ENCODE measurements around the gene KRTAP3-1. TPM values are rescaled to one million over a fixed set of nuclear protein-coding genes. Genes with fewer than 3 reads are reported as not detected.
"Not testable (repeated sequence)": the region's sequence is repeated elsewhere in the genome, so short reads cannot be mapped to it uniquely, and the experiment has no call there.

KRTAP3-1 gene
- polyA plus RNA-seq (ENCODE audit: insufficient read length in 4 of 4): not detected

DNA sequence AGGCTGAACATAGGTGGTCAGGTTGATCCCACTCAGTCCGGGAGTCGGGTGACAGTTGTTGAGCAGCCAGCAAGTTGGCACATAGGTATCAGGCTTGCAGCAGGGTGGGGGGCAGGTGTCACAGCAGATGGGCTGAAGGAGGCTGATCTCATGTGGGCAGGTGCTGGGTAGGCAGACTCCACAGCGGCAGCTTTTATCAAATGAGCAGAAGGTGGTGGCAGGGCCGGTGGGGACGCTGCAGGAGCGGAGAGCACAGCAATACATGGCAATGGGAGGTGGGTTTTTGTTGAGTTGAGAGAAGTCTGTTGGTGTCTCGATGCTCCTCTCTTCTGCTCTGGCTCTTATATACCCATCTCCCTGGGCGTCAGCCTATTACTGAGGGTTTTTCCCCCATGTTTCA lies at the start of gene KRTAP3-1:
KRTAP3-1 (minus strand) TSS at position 318 of the 400 bp plus-strand sequence; CDS start at position 264, 54 bp downstream.
- DNase-seq (ENCODE audit: low read depth in 4 of 4, low spot score in 3 of 4): no peak

GRCh38 chr17:41057547-41057946 lies 48.6 kb upstream of the KRTAP3-1 start:
- no peak for DNase-seq (ENCODE audit: low read depth in 4 of 4, low spot score in 3 of 4)

GRCh38 chr17:41055130-41055529 lies 46.2 kb upstream of the KRTAP3-1 start, which contains the start of gene KRTAP2-2:
KRTAP2-2 (minus strand) TSS chr17:41055230; CDS start chr17:41055211, 19 bp downstream.
- DNase-seq (ENCODE audit: low read depth in 4 of 4, low spot score in 3 of 4): not testable (repeated sequence)

GRCh38 chr17:41054556-41054955 lies 45.6 kb upstream of the KRTAP3-1 start:
- DNase-seq (ENCODE audit: low read depth in 4 of 4, low spot score in 3 of 4): not testable (repeated sequence)

DNA sequence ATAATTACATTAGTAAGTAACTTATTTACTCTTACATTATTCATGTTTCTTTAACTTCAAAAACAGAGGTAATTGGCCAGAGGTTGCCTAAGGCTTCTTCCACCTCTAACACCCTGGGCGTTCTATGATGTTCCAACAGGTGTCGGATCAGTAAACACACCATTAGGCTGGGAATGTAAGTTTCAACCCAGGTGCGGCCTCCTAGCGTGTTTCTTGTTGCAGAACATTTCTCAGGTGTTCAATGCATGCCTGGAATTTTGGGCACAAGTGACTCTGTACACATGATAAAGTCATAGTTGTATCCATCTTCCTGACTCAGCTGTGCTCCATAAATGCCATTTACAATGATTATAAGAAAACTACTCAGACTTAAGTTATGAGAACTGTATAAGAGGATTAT lies 45.1 kb upstream of the KRTAP3-1 start:
- peak in 1 of 4 donors; percentile 21 for DNase-seq (ENCODE audit: low read depth in 4 of 4, low spot score in 3 of 4)

DNA sequence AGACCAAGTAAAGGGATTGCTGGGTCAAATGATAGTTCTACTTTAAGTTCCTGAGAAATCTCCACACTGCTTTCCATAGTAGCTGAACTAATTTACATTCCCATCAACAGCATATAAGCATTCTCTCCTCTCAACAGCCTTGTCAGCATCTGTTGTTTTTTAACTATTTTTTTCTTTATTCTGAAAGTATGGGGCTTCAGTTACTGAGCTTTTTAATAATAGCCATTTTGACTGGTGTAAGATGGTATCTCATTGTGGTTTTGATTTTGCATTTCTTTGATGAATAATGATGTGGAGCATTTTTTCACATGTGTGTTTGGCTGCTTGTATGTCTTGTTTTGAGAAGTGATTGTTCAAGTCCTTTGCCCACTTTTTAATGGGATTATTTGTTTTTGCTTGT lies 43.6 kb upstream of the KRTAP3-1 start:
- no peak for DNase-seq (ENCODE audit: low read depth in 4 of 4, low spot score in 3 of 4)

- DNase-seq (ENCODE audit: low read depth in 4 of 4, low spot score in 3 of 4): no peak
Observed at GRCh38 chr17:41049110-41049509, 40.2 kb upstream of the KRTAP3-1 start.

DNA sequence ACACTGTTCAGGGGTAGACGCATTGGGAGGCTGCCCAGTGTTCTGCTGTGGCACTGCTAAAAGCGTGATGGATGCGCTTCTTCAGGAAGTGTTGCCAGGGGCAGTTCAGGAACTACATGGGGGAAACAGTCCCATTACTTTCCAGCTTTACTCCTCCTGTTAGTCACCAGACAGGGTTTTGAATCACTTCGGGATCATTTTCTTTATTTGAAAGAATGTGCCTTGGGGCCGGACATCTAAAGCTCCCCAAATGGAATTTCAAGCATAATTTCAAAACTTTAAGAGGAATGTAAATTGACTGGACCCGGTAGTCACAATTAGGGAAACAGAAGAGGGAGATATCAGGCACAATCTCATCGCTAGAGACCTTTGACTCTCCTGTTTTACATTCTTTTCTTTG lies 39.5 kb upstream of the KRTAP3-1 start:
- no peak for DNase-seq (ENCODE audit: low read depth in 4 of 4, low spot score in 3 of 4)

DNA sequence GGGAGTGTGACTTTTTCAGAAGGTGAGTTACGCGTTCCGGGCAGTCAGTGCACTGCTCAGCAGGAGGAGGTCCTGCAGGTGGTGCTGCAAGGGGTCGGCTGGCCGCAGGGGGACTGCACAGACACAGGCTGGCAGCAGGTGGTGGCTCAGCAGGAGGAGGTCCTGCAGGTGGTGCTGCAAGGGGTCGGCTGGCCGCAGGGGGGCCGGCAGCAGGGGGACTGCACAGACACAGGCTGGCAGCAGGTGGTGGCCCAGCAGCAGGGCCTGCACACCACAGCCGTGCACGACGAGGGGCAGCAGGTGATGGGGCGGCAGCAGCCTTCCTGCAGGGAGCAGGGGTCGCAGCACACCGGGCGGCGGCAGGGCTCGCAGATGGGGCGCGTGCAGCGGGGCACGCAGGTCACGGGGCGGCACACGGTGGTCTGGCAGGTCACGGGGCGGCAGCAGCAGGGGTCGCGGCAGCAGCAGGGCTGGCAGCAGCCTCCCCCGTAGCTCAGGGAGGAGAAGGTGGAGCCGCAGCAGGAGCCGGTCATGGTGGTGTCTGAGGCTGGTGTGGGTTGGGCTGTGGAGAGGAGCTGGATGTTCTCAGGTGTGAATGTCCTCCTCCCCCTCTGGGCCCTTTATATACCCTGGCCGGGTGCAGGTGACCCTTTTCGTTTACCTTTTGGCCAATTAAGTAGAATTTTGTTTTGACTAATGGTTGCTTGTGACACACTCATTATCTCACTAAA lies 38.0 kb upstream of the KRTAP3-1 start, which contains the start of gene KRTAP2-1:
KRTAP2-1 (minus strand) TSS at position 582 of the 731 bp plus-strand sequence; CDS start at position 533, 49 bp downstream.
- not testable (repeated sequence) for DNase-seq (ENCODE audit: low read depth in 4 of 4, low spot score in 3 of 4)

DNA sequence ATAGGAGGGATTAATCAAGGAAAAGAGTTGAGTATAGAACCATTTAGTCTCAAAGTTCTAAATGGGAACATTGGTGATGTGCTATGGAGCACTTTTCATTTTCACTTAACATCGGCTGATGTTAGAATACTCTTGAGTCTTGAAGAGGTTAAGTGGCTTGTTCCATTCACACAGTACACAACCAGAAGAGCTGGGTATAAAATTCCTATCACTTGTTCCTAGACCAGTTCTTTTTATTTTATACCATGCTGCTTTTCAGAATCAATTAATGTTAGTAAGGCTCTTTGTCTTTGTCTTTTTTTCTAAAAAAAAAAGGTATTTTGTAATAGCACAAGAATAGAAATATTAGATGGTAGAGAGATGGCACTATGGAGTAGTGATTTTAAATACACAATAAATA lies 34.0 kb upstream of the KRTAP3-1 start:
- no peak for DNase-seq (ENCODE audit: low read depth in 4 of 4, low spot score in 3 of 4)

- not testable (repeated sequence) for DNase-seq (ENCODE audit: low read depth in 4 of 4, low spot score in 3 of 4)
Observed at GRCh38 chr17:41040783-41041571, 32.0 kb upstream of the KRTAP3-1 start, which contains the start of gene KRTAP1-1. KRTAP1-1 (minus strand) TSS chr17:41041450; CDS start chr17:41041397, 53 bp downstream.

GRCh38 chr17:41037853-41038350 lies 29.0 kb upstream of the KRTAP3-1 start:
- no peak for DNase-seq (ENCODE audit: low read depth in 4 of 4, low spot score in 3 of 4)

- not testable (repeated sequence) for DNase-seq (ENCODE audit: low read depth in 4 of 4, low spot score in 3 of 4)
Observed at GRCh38 chr17:41034346-41034935, 25.5 kb upstream of the KRTAP3-1 start, which contains the start of gene KRTAP1-3. KRTAP1-3 (minus strand) TSS chr17:41034874; CDS start chr17:41034821, 53 bp downstream.

DNA sequence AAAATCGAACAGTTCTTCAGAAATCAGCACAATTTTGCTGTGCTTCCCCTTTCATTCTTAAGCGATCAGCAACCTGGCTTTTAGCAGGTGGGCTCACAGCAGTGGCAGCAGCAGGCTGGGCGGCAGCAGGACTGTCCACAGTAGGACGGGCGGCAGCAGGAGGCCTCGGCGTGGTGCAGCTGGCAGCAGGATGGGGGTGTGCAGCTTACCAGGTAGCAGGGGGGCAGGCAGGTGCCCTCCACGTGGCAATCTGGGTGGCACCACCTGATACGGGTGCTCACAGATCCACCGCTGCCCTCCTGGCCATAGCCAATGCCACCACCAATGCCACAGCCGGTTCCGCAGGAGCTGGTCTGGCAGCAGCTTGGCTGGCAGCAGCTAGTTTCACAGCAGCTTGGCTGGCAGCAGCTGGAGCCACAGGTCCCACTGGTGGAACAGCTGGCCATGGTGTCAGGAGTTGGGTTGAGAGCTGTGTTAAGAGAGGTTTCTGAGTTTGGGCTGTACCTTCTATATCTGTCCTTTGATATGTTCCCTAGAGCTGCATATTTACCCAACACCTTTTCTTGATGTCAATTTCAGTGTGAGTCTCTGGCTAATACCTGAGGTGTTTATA lies 20.8 kb upstream of the KRTAP3-1 start, which contains the start of gene KRTAP1-4:
KRTAP1-4 (minus strand) TSS at position 563 of the 613 bp plus-strand sequence; CDS start at position 446, 117 bp downstream.
- DNase-seq (ENCODE audit: low read depth in 4 of 4, low spot score in 3 of 4): no peak

DNA sequence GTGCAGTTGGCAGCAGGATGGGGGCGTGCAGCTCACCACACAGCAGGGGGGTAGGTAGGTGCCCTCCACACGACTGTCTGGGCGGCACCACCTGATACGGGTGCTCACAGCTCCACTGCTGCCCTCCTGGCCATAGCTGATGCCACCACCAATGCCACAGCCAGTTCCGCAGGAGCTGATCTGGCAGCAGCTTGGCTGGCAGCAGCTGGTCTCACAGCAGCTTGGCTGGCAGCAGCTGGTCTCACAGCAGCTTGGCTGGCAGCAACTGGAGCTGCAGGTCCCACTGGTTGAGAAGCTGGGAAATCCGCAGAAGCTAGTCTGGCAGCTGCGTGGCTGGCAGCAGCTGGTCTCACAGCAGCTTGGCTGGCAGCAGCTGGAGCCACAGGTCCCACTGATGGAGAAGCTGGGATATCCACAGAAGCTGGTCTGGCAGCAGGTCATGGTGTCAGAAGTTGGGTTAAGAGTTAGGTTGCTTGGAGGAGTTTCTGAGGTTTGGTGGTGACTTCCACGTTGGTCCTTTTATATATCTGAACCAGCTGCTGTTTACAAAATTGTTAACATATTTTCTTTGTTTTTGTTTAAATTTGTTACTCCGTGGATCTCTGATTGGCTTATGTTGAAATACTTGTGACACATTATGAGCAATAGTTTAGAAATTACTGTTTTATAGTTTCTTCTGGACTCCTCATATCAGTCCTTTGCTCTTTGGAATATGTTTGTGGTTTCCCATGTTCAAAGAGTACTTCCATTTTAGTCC lies 18.0 kb upstream of the KRTAP3-1 start, which contains the start of gene KRTAP1-5:
KRTAP1-5 (minus strand) TSS at position 494 of the 757 bp plus-strand sequence; CDS start at position 441, 53 bp downstream.
- no peak for DNase-seq (ENCODE audit: low read depth in 4 of 4, low spot score in 3 of 4)

- DNase-seq (ENCODE audit: low read depth in 4 of 4, low spot score in 3 of 4): no peak
Observed at GRCh38 chr17:41024697-41025096, 15.8 kb upstream of the KRTAP3-1 start.

DNA sequence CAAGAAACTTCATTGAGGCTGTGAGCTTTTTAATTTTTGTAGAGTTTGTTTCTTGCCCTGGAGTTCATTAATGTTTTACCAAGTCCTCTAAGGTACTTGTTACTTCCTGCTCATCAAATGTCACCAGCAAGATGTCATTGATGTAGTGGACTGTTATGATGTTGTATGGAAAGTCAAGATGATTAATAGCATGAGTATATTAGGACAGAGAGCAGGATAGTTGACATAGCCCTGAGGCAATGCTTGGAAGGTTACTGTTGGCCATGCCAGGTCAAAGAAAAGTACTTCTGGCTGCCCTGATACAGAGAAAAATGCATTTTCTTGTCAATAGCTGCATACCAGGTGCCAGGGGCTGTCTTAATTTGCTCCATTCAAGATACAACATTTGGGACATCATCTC lies 11.4 kb upstream of the KRTAP3-1 start:
- no peak for DNase-seq (ENCODE audit: low read depth in 4 of 4, low spot score in 3 of 4)

DNA sequence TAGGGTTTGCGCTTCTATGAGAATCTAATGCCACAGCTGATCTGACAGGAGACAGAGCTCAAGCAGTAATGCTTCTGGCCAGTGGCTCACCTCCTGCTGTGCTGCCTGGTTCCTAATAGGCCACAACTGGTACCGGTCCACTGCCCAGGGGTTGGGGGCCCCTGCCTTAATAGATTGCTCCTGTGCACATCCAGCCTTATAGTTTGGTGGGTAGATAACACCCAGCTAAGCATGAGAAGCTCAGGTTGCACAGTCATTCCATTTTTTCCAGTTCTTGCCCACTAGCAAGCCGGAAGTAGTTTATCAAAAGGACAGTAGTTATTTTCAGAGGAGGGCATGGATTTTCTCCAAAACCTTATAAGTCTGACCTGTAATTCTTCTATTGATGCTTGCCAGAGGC lies 10.5 kb upstream of the KRTAP3-1 start:
- DNase-seq (ENCODE audit: low read depth in 4 of 4, low spot score in 3 of 4): no peak

GRCh38 chr17:41018541-41018940 lies 9.6 kb upstream of the KRTAP3-1 start:
- DNase-seq (ENCODE audit: low read depth in 4 of 4, low spot score in 3 of 4): no peak
